Kidney epithelial cell (primary cell): ENCODE measurements around the gene AHSP. TPM values are rescaled to one million over a fixed set of nuclear protein-coding genes. Genes with fewer than 3 reads are reported as not detected.

Experiments used
- DNase-seq: peaks from one replicate; pipeline ENCODE4 v3.0.0-alpha.2; 2010; ENCODE audit warnings: low read depth
- H3K27me3 ChIP-seq: 2 replicates; pipeline ENCODE4 v1.6.0; 2011; ENCODE audit warnings: low read length; ENCODE audit not compliant: control insufficient read depth, insufficient read depth
- H3K36me3 ChIP-seq: 2 replicates; pipeline ENCODE4 v1.5.1; 2011; ENCODE audit warnings: low read length; ENCODE audit not compliant: control insufficient read depth, insufficient read depth
- H3K4me3 ChIP-seq: 2 replicates; pipeline ENCODE4 v1.5.1; 2011; ENCODE audit warnings: low read depth, mild to moderate bottlenecking, control low read depth, low read length
- total RNA-seq: library from RNA; depleted of rRNA; stranded (reverse); fragments of >200 nt; gene quantifications from 2 replicates; pipeline ENCODE4 v1.2.3, GENCODE V29; 2015
- TF ChIP-seq, protein P1 (sequence below): IDR thresholded peaks from 2 replicates; pipeline ENCODE4 v1.5.1; 2011; ENCODE audit warnings: mild to moderate bottlenecking, moderate library complexity, low read length, control low read depth, inconsistent platforms; ENCODE audit not compliant: insufficient read depth, poor library complexity, severe bottlenecking

Gene AHSP
- total RNA-seq, 1 donor from 2014 or later, result not detected

DNA sequence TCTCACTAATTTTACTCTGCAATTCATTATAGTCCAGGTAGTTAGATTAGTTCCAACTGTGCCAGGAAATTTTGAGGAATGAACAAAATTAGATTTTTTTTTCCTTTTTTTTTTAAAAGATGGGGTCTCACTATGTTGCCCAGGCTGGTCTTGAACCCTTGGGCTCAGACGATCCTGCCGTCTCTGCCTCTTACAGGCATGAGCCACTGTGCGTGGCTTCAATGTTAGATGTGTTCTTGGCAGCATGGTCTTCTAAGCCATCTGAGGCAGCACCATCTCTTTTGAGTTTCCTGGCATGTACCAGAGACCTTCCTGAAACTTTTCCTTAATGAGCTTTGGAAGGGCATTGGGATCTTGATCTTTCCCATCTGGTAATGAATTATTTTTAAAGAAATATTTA lies 2.6 kb upstream of the AHSP start:
- TF ChIP-seq, protein P1, sequence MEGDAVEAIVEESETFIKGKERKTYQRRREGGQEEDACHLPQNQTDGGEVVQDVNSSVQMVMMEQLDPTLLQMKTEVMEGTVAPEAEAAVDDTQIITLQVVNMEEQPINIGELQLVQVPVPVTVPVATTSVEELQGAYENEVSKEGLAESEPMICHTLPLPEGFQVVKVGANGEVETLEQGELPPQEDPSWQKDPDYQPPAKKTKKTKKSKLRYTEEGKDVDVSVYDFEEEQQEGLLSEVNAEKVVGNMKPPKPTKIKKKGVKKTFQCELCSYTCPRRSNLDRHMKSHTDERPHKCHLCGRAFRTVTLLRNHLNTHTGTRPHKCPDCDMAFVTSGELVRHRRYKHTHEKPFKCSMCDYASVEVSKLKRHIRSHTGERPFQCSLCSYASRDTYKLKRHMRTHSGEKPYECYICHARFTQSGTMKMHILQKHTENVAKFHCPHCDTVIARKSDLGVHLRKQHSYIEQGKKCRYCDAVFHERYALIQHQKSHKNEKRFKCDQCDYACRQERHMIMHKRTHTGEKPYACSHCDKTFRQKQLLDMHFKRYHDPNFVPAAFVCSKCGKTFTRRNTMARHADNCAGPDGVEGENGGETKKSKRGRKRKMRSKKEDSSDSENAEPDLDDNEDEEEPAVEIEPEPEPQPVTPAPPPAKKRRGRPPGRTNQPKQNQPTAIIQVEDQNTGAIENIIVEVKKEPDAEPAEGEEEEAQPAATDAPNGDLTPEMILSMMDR, result no peak

DNA sequence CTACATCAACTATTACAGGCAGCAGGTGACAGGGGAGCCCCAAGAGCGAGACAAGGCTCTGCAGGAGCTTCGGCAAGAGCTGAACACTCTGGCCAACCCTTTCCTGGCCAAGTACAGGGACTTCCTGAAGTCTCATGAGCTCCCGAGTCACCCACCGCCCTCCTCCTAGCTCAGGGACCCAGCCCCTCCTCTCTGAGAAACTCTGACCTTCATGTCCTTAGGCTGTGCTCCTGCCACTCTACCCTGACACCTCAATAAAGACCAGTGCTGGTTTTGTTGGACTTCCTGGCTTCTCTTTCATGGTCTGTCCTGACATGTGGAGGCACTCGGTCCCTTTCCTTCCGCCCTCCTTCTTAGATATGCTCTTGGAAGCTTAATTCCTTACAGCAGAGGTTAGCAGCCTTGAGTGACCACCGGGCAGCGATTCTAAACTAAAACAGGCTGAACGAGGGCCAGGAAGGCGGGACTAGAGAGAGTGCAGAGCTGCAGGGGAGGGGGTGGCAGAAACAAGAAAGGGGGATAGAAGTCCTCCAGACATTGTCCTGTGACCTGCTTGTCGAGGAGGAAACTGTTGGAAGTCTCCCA lies 915 bp downstream of the AHSP start:
- TF ChIP-seq, protein P1, result no peak
- Histone ChIP-seq H3K27me3 (peaks cover 26% of the 10 kb centered on the region), H3K36me3 (no peaks in the 10 kb centered on the region), H3K4me3 (no peak overlapping the region)
- no peak for DNase-seq

More for the DNA sequence above, 2.6 kb upstream of the AHSP start:
- peaks cover 23% of the 10 kb centered on the region for H3K27me3 ChIP-seq
- no peaks in the 10 kb centered on the region for H3K36me3 ChIP-seq
- DNase-seq, result no peak
- no peak overlapping the region for H3K4me3 ChIP-seq

DNA sequence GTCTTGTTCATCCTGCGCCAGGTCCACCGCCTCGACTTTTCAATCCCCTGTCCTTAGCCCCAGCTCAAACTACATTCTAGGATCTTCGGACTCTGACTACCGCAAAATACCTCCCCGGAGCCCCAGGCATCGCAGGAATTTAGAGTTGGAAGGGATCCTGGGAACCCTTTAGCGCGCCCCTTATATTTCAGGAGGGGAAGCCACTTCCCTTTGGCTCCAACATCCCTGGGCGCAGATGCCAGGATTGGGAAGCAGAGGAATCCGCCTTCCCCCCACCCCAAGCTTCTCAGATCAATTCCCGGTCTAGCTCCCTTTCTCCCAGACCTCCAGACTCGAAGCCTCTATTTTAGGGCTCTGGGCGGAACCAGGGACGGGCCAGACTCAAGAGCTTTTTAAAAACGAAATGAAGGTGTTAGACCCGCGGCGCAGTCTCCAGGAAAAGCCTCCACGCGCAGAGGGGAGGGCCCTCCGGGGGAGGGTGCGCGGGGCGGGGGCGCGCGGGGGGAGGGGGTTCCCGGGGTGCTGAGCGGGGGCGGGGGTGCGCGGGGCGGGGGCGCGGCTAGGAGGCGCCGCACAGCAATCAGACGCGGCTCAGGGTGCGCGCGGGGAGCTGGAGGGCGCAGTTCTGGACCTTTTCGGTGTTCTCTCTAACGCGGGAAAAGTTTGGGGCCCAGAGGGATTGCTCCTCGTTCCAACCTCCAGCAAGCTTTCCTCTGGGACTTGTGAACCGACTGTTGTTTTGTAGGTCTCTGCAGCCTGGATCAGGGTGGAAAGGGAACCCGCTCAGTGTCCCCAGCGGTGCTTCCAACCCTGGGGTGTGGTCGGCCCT lies 1.6 kb downstream of the AHSP start:
- H3K36me3 ChIP-seq, result no peaks in the 10 kb centered on the region
- DNase-seq, result no peak
- TF ChIP-seq, protein P1, result no peak
- H3K4me3 ChIP-seq, result no peak overlapping the region
- peaks cover 26% of the 10 kb centered on the region for H3K27me3 ChIP-seq

DNA sequence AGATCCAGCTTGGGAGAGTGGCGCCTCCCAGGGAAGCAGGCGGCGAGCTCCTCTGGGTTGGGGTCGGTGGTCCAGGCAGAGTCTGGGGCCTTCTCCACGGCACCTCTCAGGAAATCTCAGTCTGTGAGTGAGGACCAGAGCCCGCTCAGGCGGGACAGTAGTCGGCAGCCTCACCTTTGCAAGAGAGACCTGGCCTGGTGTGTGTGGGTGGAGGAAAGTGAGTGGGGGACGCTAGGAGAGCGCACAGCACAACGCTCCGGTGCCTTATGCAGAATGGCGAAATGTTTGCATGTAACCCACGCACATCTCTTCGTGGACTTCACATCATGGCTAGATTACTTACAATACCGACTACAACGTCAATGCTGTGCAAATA lies 2.2 kb downstream of the AHSP start:
- Histone ChIP-seq H3K36me3 (no peaks in the 10 kb centered on the region), H3K27me3 (peaks cover 26% of the 10 kb centered on the region), H3K4me3 (no peak overlapping the region)
- DNase-seq, result no peak
- TF ChIP-seq, protein P1, result no peak

DNA sequence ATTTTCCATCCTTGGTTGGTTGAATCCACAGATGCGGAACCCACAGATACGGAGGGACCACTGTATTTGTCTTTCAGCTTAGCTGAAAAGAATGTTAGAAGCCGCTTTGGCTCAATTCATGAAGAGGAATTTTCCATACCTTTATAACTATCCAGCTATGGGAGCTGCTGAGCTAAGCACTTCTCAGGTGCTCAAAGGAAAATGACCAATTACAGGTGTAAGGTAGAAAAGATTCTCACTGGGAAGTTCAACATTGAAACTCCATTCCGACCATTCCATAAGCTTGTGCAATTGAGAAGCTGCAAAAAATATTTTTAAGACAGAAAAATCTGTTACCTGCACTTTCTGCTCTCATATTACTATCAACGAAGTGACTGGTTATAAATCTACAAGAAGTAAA lies 2.7 kb downstream of the AHSP start:
- H3K27me3 ChIP-seq, result peaks cover 26% of the 10 kb centered on the region
- no peak overlapping the region for H3K4me3 ChIP-seq
- no peaks in the 10 kb centered on the region for H3K36me3 ChIP-seq
- DNase-seq, result no peak
- TF ChIP-seq, protein P1, result no peak
